Ramos (cell line): ENCODE measurements around the gene DPEP2.
"Not testable (repeated sequence)": the region's sequence is repeated elsewhere in the genome, so short reads cannot be mapped to it uniquely, and the experiment has no call there.

Experiments used
- in situ Hi-C: fragments of 300-500 bp; cut with MboI; formaldehyde crosslinking; loops from one replicate; pipeline ENCODE4 v1.14.3; 2022; ENCODE audit warnings: low sequenced_read_pairs; ENCODE audit not compliant: unreplicated experiment

Gene DPEP2

DNA sequence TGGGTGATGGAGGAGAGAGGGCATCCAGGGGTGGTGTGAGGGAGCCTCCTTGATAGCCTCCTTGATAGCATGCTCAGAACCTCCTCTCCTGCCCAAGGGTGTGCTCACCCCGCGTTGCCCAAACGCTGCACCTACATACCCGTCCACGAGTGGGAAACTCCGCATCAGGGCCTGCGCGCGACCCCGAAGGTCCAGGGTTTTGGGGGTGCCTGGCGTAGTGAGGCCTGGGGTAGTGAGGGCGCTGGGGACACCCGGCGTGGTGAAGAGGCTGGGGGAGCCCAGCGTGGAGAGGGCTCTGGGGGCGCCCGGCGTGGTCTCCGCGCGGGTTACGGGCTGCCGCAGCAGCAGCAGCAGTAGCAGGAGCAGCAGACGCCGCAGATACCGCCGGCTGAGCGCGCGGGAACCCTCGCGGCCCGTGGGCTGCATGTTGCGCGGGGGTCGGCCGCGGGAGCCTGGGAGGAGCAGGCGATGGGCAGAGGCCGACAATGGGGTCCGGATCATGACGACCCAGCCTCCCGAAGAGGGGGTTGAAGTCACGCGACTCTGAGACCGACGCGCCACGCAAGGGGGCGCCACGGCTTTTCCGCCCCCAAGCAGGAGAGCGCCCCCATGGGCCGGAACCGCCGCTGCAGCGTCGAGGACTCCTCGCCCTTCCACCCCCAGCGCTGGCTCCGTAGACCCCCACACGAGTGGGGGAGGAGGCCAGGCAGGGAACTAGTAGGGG lies 19.2 kb downstream of the DPEP2 start, which contains the start of gene DPEP3:
Gene DPEP3 (minus strand): TSS at position 545 of the 724 bp plus-strand sequence. CDS start 119 bp downstream, at position 426.
- in situ Hi-C loops, result no loop called here

DNA sequence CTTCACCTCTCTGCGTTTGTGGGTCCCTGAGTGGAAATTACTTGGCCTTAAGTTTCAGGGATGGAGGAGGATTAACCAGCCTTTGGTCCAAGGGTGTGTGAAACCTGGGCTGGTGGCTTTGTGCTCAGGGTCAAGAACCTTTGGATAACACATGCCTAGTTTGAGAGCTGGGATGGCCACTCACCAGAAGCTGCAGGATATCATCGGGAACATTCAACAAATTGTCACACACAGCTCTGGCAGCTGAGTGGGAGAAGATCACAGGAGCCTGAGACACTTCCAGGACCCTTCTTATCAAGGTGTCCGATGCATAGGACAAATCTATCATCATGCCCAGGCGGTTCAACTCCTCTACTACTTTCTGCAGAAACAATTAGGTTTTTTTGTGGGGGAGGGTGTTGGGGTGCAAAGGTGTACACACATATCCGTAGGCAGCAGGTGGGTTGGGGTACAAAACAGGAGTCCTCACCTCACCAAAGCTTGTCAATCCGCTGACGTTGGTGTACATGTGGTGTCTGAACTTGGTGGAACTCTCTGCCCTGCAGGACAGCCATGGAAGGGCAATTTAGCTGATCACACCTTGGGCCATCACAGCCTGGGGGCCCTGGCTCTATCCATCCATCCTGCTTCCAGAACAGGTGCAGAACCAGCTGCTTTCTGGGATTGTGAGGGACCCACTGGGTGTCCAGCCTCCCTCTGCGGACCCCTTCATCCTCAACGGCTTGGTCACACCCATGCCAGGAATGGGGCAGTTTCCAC lies 21.6 kb downstream of the DPEP2 start:
- in situ Hi-C loops, result no loop called here

DNA sequence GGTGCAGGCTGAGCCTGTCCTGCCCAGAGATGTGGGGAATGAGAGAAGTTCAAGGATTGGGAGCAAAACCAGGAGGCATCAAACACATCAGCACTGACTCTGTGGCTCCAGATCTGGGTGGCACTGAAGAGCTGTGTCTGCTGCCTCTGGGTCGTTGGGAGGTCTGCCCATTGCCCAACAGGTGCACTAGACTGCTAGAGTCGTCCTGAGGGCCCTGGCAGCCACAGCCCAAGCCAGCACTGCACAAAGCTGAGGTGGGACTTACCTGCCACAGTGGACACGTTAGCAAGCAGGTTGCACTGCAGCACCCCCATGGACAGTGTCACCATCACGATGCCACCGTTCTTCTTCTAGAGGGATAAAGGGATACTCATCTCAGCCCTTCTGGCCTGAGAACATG lies 22.3 kb downstream of the DPEP2 start:
- in situ Hi-C loops, result no loop called here

DNA sequence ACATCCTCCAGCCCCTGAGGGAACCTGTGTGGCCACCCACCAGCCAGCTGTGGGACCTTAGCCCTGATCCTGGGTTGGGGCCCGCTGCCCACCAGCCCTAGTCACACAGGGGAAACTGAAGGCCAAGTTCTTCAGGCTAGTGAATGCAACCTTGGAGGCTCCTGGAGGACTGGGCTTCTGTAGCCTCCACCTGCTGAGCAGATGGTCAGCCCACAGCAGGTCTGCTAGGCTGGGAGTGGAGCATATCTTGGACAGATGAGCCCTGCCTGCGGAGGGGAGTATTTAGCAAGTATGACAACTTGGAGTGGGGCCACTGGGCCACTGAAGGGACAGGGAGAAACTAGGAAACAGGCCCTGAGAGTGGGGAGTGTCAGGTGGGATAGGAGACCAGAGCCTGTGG lies 23.1 kb downstream of the DPEP2 start:
- in situ Hi-C loops, result no loop called here

DNA sequence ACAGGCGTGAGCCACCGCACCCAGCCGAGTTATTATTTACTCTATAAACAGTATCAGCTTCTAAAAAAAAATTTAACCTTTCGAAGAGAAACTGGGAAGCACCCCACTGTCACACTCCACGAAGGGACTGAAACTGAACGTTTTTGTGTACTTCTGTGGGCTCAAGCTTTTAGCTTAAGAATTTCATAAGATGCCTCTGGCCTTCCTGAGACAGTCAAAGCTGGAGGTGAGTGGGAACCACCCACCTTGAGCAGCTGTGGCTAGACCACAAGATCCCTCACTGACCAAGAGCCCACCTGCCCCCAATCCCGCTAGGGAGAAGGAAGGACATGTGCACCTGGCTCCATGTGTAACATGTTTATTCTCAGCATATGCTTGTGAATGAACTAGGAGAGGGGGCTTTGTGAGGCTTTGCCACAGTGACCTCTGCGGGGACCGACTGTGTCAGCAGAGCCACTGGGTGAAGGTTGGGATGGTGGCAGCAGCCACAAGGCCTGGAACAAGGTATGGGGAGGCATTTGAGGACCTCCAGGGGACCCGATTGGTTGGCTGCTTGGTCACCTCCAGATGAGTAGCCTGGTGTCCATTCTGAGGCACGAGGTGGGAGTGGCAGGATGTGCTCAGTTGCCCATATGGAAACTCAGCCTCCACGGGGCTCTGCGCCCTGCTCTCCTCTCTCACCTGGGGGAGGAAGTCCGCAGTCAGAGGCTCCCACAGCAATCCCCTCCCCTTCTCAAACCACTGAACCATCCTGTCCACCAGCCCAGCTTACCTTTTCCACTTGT lies 23.8 kb downstream of the DPEP2 start:
- in situ Hi-C loops, result no loop called here

DNA sequence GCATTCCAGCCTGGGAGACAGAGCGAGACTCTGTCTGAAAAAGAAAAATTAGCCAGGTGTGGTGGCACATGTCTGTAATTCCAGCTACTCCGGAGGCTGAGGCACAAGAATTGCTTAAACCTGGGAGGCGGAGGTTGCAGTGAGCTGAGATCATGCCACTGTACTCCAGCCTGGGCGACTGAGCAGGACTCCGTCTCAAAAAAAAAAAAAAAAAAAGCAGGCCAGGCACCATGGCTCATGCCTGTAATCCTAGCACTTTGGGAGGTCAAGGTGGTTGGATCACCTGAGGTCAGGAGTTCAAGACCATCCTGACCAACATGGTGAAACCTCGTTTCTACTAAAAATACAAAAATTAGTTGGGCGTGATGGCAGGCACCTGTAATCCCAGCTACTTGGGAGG lies 27.0 kb downstream of the DPEP2 start:
- in situ Hi-C loops, result not testable (repeated sequence)

DNA sequence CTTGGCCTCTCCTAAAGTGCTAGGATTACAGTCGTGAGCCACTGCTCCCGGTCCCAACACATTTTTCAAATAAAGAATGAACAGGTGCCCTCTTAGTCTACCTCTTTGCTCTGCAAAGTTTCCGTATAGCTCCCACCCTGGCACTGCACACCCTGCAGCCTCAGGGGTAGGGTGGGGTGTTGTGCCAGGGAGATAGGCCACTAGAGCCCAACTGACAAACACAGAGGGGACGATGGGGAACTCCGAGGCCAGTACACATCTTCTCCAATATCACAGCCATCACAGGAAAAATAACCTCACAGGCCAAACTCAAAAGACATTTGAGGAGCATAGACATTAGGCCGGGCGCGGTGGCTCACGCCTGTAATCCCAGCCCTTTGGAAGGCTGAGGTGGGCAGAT lies 28.2 kb downstream of the DPEP2 start:
- in situ Hi-C loops, result no loop called here

DNA sequence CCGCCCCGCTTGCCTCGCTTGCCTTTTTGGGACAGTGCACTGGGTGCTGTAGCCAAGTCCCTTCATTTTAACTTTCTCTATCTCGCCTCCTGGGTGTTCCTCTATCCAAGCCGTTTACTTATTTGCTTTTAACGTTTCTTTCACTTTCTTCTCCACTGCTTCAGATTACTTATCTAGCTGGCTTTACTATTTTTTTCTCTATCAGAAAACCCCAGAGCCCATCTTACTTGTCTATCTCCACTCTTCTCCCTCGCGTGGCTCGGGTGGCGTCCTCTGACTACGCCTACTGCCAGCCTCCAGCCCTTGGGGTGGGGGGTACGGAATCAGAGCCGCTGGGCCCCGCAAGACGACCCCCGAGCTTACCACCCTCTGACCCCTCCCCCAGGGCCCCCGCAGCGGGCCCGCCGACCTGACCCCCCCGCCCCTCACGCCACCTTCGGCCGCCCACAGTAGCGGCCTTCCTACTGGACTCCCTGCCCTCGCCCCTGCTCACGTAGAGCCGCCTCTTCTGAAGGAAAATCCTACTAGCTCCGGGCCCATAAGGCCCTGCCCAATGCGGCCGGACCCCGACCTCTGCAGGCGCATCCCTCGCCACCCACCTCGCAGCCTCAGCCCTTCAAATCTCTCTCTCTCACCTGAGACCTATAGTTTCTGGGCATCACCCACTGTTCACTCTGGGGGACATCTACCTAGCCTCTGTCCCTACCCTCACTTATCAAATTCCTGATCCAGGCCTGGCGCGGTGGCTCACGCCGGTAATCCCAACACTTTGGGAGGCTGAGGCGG lies 29.8 kb downstream of the DPEP2 start:
- in situ Hi-C loops, result no loop called here

DNA sequence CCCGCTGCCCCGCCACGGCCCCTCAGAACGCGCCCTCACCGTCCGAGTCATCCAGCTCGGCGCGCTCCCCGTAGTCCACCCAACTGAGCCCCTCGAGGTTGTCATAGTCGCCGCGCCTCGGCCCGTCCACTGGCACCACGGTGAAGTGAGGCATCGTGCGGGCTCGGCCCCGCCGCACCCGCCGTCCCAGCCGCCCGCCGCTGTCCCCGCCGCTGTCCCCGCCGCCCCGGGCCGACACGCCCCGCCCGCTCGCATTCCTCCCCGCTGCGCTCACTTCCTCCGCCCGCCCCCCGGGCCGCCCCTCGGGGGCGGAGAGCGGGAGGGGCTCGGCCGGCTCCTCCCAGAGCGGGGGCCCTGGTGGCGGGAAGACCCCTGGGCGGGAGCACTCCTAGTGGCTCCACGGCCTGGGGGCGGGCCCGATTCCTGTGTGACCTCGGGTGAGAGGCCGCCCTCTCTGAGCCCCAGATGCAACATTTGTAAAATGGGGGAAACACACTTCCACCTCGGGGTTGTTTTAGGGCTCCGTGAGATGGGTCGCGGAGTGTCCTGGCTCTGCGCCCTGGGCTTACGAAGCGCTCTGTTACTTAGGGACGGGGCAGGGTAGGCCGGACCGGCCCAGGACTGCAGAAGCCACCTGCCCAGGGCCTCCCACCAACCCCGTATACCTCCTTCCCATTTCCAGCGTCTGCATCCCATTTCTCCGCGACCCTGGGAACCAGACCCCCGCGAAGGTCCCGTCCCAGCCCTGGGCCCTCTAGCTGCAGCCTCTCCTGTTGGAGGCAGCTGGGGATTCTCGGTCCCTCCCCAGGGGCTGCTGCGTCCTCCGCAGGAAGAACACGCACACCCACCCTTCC lies 30.7 kb downstream of the DPEP2 start, which contains the start of gene SLC12A4:
Gene SLC12A4 (minus strand): TSS at position 238 of the 854 bp plus-strand sequence. CDS start 84 bp downstream, at position 154.
- in situ Hi-C loops, result no loop called here

DNA sequence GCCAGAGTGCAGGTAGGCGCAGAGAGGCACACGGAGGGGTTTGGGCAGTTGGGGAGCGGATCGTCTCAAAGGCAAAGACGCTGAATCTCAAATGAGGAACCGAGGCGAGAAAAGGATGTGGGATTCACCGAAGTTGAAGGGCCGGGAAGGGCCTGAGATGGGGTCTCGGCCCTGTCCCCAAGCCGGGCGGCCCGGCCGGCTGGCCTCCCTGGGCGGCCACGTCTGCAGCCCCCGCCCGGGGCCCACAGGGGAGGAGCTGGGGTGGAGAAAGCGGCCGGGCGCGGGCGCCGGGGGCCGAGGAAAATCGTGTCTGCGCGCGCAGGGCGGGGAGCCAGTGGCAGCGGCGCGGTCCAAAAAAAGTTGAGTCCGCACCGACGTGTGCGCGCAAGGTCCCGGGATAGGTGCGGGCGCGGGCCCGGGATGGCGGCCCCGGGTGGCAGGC lies 31.3 kb downstream of the DPEP2 start:
- in situ Hi-C loops, result no loop called here

DNA sequence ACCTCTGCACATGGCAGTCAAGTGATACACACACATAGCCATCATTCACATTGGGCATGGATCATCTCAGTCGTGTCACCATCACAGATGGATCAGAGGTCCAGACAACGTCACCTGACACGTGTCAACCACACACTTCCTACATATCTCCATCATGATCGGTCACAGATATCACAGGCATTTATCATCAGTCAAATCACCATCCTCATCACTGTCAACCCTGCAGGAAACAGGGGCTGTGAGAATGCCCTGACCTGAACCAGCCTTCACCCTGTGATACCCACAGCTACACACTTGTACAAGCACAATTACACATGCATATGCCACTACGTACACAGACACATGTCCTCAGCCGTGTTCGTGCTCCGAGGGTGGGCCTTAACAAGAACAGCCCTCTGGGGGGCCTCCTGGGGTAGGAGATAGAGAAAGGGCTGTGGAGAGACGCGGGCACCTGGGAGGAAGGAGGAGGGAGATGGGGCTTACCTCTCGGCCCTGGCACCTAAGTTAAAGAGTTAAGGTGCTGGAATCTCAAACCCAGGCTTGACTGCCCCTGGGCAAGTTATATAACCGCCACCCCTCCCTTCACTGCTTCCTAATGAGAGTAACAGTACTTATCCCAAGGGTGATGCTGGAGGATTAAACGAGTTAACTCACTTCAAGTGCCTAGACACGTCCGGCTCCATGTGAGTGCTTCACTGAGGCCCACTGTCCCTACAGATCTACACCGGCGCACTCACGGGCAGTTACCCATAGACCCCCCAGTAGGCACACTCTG lies 31.9 kb downstream of the DPEP2 start:
- in situ Hi-C loops, result no loop called here

DNA sequence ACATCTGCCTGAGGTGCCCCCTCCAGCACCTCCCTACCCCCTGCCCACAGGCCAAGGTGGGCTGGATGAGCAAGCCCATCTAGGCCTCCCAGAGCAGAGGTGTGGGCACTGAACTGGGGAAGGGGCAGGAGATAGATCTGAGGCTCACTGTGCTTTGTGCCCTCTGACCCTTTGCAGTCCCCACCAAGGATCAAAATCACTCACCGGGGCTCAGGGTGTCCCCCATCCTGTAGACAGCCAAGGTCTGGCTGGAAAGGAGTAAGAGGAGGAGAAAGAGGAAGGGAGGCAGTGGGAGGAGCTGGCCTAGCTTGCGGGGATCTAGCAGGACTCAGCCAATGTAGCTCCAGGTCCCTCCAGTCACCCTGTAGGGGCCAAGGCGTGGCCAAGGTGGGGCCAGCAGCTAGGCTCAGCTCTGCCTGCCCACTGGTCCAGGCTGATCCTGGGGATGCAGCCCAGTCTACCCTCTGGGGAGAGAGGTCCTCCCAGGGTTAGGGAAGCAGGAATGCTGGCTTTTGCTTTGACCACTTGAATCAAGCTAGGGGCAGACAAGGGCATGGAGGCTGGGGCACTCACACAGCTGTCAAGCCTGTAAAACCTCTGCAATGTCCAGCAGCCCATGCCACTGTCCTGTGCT lies 32.6 kb downstream of the DPEP2 start:
- in situ Hi-C loops, result no loop called here

DNA sequence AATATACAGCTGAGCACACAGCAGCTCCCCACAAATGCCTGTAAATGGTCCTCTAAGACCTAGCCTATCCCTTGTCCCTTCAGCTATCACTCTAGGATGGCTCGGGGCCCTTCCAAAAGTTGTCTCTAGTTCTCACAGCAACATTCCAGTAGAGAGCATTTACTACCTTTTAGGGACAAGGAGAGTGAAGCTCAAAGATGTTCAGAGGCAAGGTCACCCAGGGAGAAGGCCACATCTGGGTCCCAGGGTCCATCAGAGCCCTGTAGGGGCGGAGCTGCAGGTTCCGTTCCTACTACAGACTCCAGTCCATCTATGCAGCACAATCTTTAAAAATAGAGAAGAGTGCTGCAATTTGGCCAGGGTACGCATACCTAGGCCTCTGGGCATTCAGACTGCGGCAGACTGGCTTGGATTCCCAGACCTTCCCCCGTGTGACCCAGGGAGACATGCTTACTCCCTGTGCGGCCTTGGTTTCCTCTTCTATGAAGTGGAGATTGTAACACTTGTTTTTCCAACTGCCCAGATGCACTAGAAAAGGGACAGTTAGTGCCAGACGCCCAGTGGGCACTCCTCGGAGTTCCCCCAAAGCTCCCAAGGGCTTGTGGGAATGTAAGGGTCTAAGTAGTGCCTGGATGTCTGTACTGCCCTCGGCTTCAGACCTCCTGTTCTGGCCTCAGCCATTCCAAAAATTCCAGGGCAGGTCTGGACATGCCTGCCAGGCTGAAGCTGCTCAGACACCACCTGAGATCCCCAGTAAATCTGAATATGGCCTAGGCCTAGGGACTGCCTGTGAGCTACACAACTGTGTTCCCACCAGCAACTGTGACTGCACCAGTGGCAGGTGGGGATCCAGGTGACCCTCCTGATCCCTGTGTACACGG lies 33.4 kb downstream of the DPEP2 start:
- in situ Hi-C loops, result no loop called here

DNA sequence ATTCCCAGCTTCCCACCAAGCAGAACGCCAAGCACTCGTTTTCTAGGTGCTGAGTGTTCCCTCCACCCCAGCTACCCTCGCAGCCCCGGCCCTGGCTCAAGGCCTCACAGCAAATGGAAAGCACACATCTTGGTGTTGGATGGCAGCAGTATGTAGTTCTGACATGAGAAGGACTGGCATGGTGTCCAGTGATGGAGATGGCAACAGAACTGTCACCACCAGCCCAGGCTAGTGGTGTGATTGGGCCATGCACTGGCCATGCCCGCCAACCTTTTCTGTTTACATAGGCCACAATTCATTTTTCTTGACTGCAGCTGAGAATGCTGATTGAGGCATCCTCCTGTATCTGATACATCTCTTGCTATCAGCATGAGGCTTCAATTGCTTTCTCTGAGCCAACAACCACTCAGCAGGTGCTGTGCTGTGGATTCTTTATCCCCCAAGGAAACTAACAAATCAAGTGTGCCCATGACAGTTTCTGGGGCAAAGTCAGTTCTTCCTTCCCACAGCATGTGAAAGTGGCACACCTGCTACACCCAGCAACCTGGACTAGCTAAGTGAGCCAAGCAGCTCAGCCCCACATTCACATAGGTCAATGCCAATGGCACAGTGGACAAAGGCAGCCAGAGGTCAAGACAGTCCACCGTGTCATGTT lies 34.7 kb downstream of the DPEP2 start:
- in situ Hi-C loops, result no loop called here

DNA sequence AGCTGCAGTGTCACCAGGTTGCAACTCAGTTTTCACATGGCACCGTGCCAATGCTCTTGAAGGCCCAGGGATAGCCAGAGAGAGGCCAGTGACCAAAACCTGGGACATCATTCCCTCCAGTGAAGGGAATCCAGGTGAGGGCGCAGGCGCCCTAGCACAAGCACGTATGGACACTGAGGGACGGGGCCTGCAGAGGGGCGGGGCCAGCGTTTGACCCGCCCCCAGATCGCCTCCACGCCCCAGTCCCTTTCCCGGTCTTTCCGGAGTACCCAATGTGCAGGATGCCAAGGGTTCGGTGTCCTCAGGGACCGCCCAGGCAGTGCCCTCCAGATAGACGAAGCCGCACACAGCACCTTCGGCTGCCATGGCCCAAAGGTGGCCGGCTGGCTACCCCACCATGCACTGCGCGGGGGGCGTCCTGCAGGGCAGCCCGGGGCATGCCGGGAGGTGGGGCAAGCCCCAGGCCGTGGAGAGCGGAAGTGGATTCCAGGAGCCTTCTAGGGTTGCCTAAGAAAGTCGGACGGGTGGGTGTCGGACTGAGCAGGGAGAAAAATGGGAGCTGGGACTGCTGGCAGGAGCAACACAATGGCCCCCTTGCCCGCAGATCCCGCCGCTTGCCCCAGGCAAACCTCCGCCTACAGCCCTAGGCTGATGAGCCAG lies 35.5 kb downstream of the DPEP2 start:
- in situ Hi-C loops, result no loop called here

DNA sequence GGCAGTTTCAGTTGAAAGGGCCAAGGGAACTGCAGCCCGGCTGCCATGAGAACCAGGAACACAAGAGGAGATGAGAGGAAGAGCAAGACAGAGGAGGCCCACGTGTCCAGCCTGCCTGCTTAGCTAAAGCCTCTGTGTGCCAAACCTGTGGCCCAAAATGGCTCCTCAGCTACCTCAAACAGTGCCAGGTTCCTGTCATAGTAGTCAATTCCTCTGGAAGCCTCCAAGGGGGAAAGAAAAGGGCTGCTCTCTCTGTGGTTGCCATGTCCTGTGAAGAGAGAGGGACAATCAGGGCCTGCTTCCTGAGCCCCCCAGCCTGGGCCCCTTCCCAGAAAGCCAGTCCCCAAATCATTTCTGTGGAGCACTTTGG lies 36.0 kb downstream of the DPEP2 start:
- in situ Hi-C loops, result no loop called here
